VCaP (cell line): Measurements from ENCODE around the gene GNAO1.
A peak's percentile ranks its signal among the peaks of the same experiment; 100 is the strongest.

Source experiments
- H3K27ac ChIP-seq: fragments of 450-650 bp; 2 replicates; pipeline ENCODE4 v1.5.1; 2017
- CTCF ChIP-seq: fragments of 450-650 bp; conservative IDR thresholded peaks from 2 replicates; pipeline ENCODE4 v1.5.1; 2017; ENCODE audit warnings: mild to moderate bottlenecking, moderate library complexity

The GNAO1 gene

GRCh38 chr16:56279132-56279531 is 87.8 kb downstream of the GNAO1 start:
- no peak overlapping the region for H3K27ac ChIP-seq
- no peak for TF ChIP-seq CTCF

- no peak for TF ChIP-seq CTCF
- no peak overlapping the region for H3K27ac ChIP-seq
Measured at GRCh38 chr16:56279914-56280313, 88.6 kb downstream of the GNAO1 start.

GRCh38 chr16:56281249-56281805 is 90.0 kb downstream of the GNAO1 start:
- peak; percentile 63 for TF ChIP-seq CTCF
- H3K27ac ChIP-seq: no peak overlapping the region

GRCh38 chr16:56282451-56282850 is 91.2 kb downstream of the GNAO1 start:
- no peak for TF ChIP-seq CTCF
- no peak overlapping the region for H3K27ac ChIP-seq

GRCh38 chr16:56284521-56284920 is 93.2 kb downstream of the GNAO1 start:
- no peak overlapping the region for H3K27ac ChIP-seq
- TF ChIP-seq CTCF: no peak

GRCh38 chr16:56286809-56287208 is 95.5 kb downstream of the GNAO1 start:
- H3K27ac ChIP-seq: no peak overlapping the region
- no peak for TF ChIP-seq CTCF

- no peak for TF ChIP-seq CTCF
- H3K27ac ChIP-seq: no peak overlapping the region
Measured at GRCh38 chr16:56288019-56288418, 96.7 kb downstream of the GNAO1 start.
